H9 (cell line): Measurements from ENCODE around the gene NHSL2. TPM values are rescaled to one million over a fixed set of nuclear protein-coding genes. Genes with fewer than 3 reads are reported as not detected.

ENCODE experiments used
- DNase-seq: peaks from one replicate; pipeline ENCODE4 v3.0.0-alpha.2; 2017
- H2AFZ ChIP-seq: one replicate; pipeline ENCODE4 v1.6.1; 2013; ENCODE audit warnings: mild to moderate bottlenecking, low read length, control low read depth, moderate library complexity
- H2AK5ac ChIP-seq: 2 replicates; pipeline ENCODE4 v1.6.1; 2013; ENCODE audit warnings: low read length, control low read depth, mixed read lengths; ENCODE audit not compliant: insufficient read length
- H2BK120ac ChIP-seq: one replicate; pipeline ENCODE4 v1.6.1; 2013; ENCODE audit warnings: low read depth, mild to moderate bottlenecking, low read length, control low read depth, inconsistent platforms; ENCODE audit not compliant: poor library complexity, severe bottlenecking
- H2BK12ac ChIP-seq: 2 replicates; pipeline ENCODE4 v1.6.1; 2013; ENCODE audit warnings: low read length, control low read depth, mixed read lengths, low read depth; ENCODE audit not compliant: insufficient read length
- H2BK15ac ChIP-seq: 2 replicates; pipeline ENCODE4 v1.6.1; 2013; ENCODE audit warnings: low read depth, low read length, control low read depth
- H2BK20ac ChIP-seq: one replicate; pipeline ENCODE4 v1.6.1; 2013; ENCODE audit warnings: low read depth, mild to moderate bottlenecking, low read length, control low read depth, inconsistent platforms; ENCODE audit not compliant: poor library complexity, severe bottlenecking
- H2BK5ac ChIP-seq: 2 replicates; pipeline ENCODE4 v1.6.1; 2013; ENCODE audit warnings: low read length, control low read depth, mixed read lengths; ENCODE audit not compliant: insufficient read length
- H3K14ac ChIP-seq: 2 replicates; pipeline ENCODE4 v1.6.1; 2013; ENCODE audit warnings: low read length, control low read depth; ENCODE audit not compliant: insufficient read depth
- H3K18ac ChIP-seq: 2 replicates; pipeline ENCODE4 v1.6.1; 2013; ENCODE audit warnings: low read depth, mild to moderate bottlenecking, mixed read lengths, low read length, control low read depth; ENCODE audit not compliant: insufficient read length
- H3K23ac ChIP-seq: 2 replicates; pipeline ENCODE4 v1.6.1; 2013; ENCODE audit warnings: low read length, control low read depth, mixed read lengths, low read depth; ENCODE audit not compliant: insufficient read length
- H3K23me2 ChIP-seq: 2 replicates; pipeline ENCODE4 v1.6.1; 2013; ENCODE audit warnings: low read depth, mild to moderate bottlenecking, mixed read lengths, low read length, control low read depth; ENCODE audit not compliant: insufficient read length, poor library complexity, severe bottlenecking
- H3K27ac ChIP-seq: 2 replicates; pipeline ENCODE4 v1.5.1; 2013; ENCODE audit warnings: low read length, control low read depth, mixed read lengths, low read depth; ENCODE audit not compliant: insufficient read length
- H3K27me3 ChIP-seq: 2 replicates; pipeline ENCODE4 v1.6.1; 2013; ENCODE audit warnings: low read length, control low read depth, inconsistent platforms; ENCODE audit not compliant: insufficient read depth
- H3K4ac ChIP-seq: 2 replicates; pipeline ENCODE4 v1.6.1; 2013; ENCODE audit warnings: low read depth, mild to moderate bottlenecking, control low read depth, inconsistent platforms, low read length, moderate library complexity
- H3K4me1 ChIP-seq: 2 replicates; pipeline ENCODE4 v1.6.1; 2013; ENCODE audit warnings: low read length, control low read depth, inconsistent platforms; ENCODE audit not compliant: insufficient read depth
- H3K4me2 ChIP-seq: 2 replicates; pipeline ENCODE4 v1.6.1; 2013; ENCODE audit warnings: low read length, control low read depth, mixed read lengths; ENCODE audit not compliant: insufficient read length, insufficient read depth
- H3K56ac ChIP-seq: 2 replicates; pipeline ENCODE4 v1.6.1; 2013; ENCODE audit warnings: low read depth, mild to moderate bottlenecking, mixed read lengths, low read length, control low read depth; ENCODE audit not compliant: insufficient read length
- H3K79me1 ChIP-seq: 2 replicates; pipeline ENCODE4 v1.6.1; 2013; ENCODE audit warnings: low read depth, mild to moderate bottlenecking, moderate library complexity, low read length, control low read depth, inconsistent platforms; ENCODE audit not compliant: insufficient read depth, poor library complexity, severe bottlenecking
- H3K79me2 ChIP-seq: 2 replicates; pipeline ENCODE4 v1.6.1; 2013; ENCODE audit warnings: low read length, control low read depth, inconsistent platforms; ENCODE audit not compliant: insufficient read depth
- H3K9ac ChIP-seq: 2 replicates; pipeline ENCODE4 v1.6.1; 2013; ENCODE audit warnings: low read length, control low read depth, mixed read lengths; ENCODE audit not compliant: insufficient read length; ENCODE audit errors: extremely low read depth
- H3K9me3 ChIP-seq: one replicate; pipeline ENCODE4 v1.6.1; 2013; ENCODE audit warnings: low read depth, low read length, inconsistent platforms; ENCODE audit not compliant: control insufficient read depth
- H3T11ph ChIP-seq: one replicate; pipeline ENCODE4 v1.6.1; 2013; ENCODE audit warnings: mild to moderate bottlenecking, low read length, control low read depth, inconsistent platforms
- H4K20me1 ChIP-seq: one replicate; pipeline ENCODE4 v1.6.1; 2013; ENCODE audit not compliant: control insufficient read depth, insufficient read length, insufficient read depth
- H4K5ac ChIP-seq: 2 replicates; pipeline ENCODE4 v1.6.1; 2013; ENCODE audit warnings: low read depth, mild to moderate bottlenecking, mixed read lengths, low read length, control low read depth; ENCODE audit not compliant: insufficient read length
- H4K8ac ChIP-seq: replicated peaks from 2 replicates; pipeline ENCODE4 v1.6.1; 2013; ENCODE audit warnings: low read length, control low read depth, mixed read lengths, low read depth; ENCODE audit not compliant: insufficient read length
- H4K91ac ChIP-seq: 2 replicates; pipeline ENCODE4 v1.6.1; 2013; ENCODE audit warnings: low read depth, mild to moderate bottlenecking, moderate library complexity, mixed read lengths, low read length, control low read depth; ENCODE audit not compliant: insufficient read length
- H3K27ac Mint-ChIP-seq, 3 experiments: 2 replicates in 2 of 3; 3 replicates in 1 of 3; pipeline ENCODE4 v1.8.0; 2020 to 2021; ENCODE audit warnings: mixed read lengths in 3 of 3, mild to moderate bottlenecking in 1 of 3, moderate library complexity in 1 of 3
- H3K27me3 Mint-ChIP-seq: 2 replicates; pipeline ENCODE4 v1.8.0; 2021; ENCODE audit warnings: low read depth, mild to moderate bottlenecking, moderate library complexity, mixed read lengths
- H3K36me3 Mint-ChIP-seq, 3 experiments: 2 replicates in 2 of 3; 3 replicates in 1 of 3; pipeline ENCODE4 v1.8.0; 2020 to 2021; ENCODE audit warnings: low read depth in 3 of 3, mixed read lengths in 3 of 3; ENCODE audit not compliant: insufficient read depth in 1 of 3
- H3K4me1 Mint-ChIP-seq, 2 experiments: 2 replicates each; pipeline ENCODE4 v1.8.0; 2020; ENCODE audit warnings: mixed read lengths in 2 of 2
- H3K4me3 Mint-ChIP-seq, 2 experiments: 2 replicates in 1 of 2; 3 replicates in 1 of 2; pipeline ENCODE4 v1.8.0; 2020 to 2021; ENCODE audit warnings: mild to moderate bottlenecking in 2 of 2, mixed read lengths in 2 of 2, moderate library complexity in 1 of 2
- H3K9me3 Mint-ChIP-seq, 2 experiments: 2 replicates in 1 of 2; 3 replicates in 1 of 2; pipeline ENCODE4 v1.8.0; 2020; ENCODE audit warnings: mild to moderate bottlenecking in 2 of 2, mixed read lengths in 2 of 2, moderate library complexity in 1 of 2
- WGBS: extraction: QIAGEN DNeasy Blood & Tissue Kit; methylation state at CpG from one replicate; pipeline ENCODE4 v1.1.7; 2013; ENCODE audit warnings: missing lambda C conversion rate, low lambda C conversion rate, mixed read lengths; ENCODE audit not compliant: insufficient read length; ENCODE audit errors: extremely low coverage; 5-methylcytosine and 5-hydroxymethylcytosine counted together
- total RNA-seq: library from RNA; stranded (reverse); gene quantifications from 2 replicates; pipeline ENCODE4 v1.2.1, GENCODE V29; 2021
- TF ChIP-seq, protein P1 (sequence below): fragments of 200-600 bp; sonication (generic); conservative IDR thresholded peaks from 3 replicates; pipeline ENCODE4 v1.8.0; 2021; ENCODE audit warnings: antibody characterized with exemption, mild to moderate bottlenecking

NHSL2 gene
- total RNA-seq, 1 experiment from 2014 or later: 6.4 TPM

DNA sequence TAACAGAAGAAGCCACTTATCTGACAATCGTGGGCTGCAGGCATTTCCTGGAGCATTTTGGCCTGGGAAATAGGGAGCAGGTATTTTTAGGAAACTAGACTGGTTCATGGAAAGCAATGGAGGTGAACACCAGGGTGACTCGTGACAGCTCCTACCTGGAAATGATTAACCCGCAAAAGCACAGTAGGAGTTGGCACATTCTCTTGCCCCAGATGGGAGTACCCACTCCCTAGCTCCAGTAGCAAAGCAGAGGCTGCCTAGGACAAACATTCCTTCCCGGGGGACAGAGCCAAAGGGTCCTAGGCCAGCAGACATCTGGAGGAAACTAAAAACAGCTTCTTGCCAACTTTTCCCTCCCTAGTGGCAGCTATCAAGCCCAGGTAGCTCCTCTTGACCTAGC, 192.1 kb downstream of the NHSL2 start:
- Histone ChIP-seq H3K23ac (no peak overlapping the region), H3K79me1 (no peaks in the 10 kb centered on the region), H2BK5ac (no peak overlapping the region), H2BK15ac (no peak overlapping the region), H3K56ac (no peak overlapping the region), H2BK120ac (no peak overlapping the region), H3K9me3 (peaks cover 34% of the 10 kb centered on the region), H4K5ac (no peak overlapping the region), H3T11ph (no peak overlapping the region), H3K14ac (no peak overlapping the region), H3K9ac (no peak overlapping the region), H4K8ac (no peak overlapping the region), H3K18ac (no peak overlapping the region), H2BK12ac (no peak overlapping the region), H4K20me1 (no peaks in the 10 kb centered on the region), H4K91ac (no peak overlapping the region), H2AK5ac (no peak overlapping the region), H3K27ac (no peak overlapping the region), H3K4me1 (no peaks in the 10 kb centered on the region; the same call in 1 of the 2 replicates), H2BK20ac (no peak overlapping the region), H2AFZ (no peak overlapping the region), H3K4me2 (no peak overlapping the region), H3K27me3 (no peaks in the 10 kb centered on the region), H3K23me2 (no peaks in the 10 kb centered on the region), H3K79me2 (no peaks in the 10 kb centered on the region), H3K4ac (no peak overlapping the region)
- TF ChIP-seq, protein P1, sequence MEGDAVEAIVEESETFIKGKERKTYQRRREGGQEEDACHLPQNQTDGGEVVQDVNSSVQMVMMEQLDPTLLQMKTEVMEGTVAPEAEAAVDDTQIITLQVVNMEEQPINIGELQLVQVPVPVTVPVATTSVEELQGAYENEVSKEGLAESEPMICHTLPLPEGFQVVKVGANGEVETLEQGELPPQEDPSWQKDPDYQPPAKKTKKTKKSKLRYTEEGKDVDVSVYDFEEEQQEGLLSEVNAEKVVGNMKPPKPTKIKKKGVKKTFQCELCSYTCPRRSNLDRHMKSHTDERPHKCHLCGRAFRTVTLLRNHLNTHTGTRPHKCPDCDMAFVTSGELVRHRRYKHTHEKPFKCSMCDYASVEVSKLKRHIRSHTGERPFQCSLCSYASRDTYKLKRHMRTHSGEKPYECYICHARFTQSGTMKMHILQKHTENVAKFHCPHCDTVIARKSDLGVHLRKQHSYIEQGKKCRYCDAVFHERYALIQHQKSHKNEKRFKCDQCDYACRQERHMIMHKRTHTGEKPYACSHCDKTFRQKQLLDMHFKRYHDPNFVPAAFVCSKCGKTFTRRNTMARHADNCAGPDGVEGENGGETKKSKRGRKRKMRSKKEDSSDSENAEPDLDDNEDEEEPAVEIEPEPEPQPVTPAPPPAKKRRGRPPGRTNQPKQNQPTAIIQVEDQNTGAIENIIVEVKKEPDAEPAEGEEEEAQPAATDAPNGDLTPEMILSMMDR: no peak
- Mint-ChIP-seq H3K9me3 (peaks cover 68 to 72% of the 10 kb centered on the region in 2 experiments), H3K27me3 (no peaks in the 10 kb centered on the region; the same call in 1 of the 2 replicates), H3K27ac (no peak overlapping the region), H3K4me3 (no peak overlapping the region; a peak in 1 of 5 replicates), H3K36me3 (peaks cover 4 to 19% (median 5%) of the 10 kb centered on the region in 3 experiments; a peak in 6 of 7 replicates), H3K4me1 (peaks cover 17 to 20% of the 10 kb centered on the region in 2 experiments)
- no peak for DNase-seq
- no CpG with 5 or more reads among the region's 4 CpGs for WGBS
